GM20000 (cell line): ENCODE data around the gene TNFRSF9.

ENCODE experiments used
- DNase-seq: peaks from one replicate; pipeline ENCODE4 v3.0.0; 2012; ENCODE audit warnings: low spot score
- CTCF ChIP-seq: IDR thresholded peaks from 2 replicates; pipeline ENCODE4 v1.5.1; 2012; ENCODE audit warnings: mild to moderate bottlenecking, control low read depth; ENCODE audit errors: extremely low read depth, missing control alignments

The TNFRSF9 gene

GRCh38 chr1:7940745-7941436, at the start of gene TNFRSF9:
Gene TNFRSF9, minus strand, starts transcription at chr1:7940839. Its CDS starts 845 bp downstream, at chr1:7939994.
- peak; percentile 81 for DNase-seq
- no peak for TF ChIP-seq CTCF

GRCh38 chr1:7989762-7990428, 49.3 kb upstream of the TNFRSF9 start:
- DNase-seq, result no peak
- TF ChIP-seq CTCF, result no peak

GRCh38 chr1:7988576-7988975, 47.9 kb upstream of the TNFRSF9 start:
- no peak for TF ChIP-seq CTCF
- peak; percentile 19 for DNase-seq

- no peak for TF ChIP-seq CTCF
- DNase-seq, result no peak
These were observed 46.9 kb upstream of the TNFRSF9 start for GRCh38 chr1:7987528-7987927.

GRCh38 chr1:7985851-7986612, 45.4 kb upstream of the TNFRSF9 start:
- no peak for DNase-seq
- no peak for TF ChIP-seq CTCF

GRCh38 chr1:7984811-7985210, 44.2 kb upstream of the TNFRSF9 start:
- no peak for DNase-seq
- TF ChIP-seq CTCF, result no peak
